ENCODE results near the gene GNA14.
"Not testable (repeated sequence)": the region's sequence is repeated elsewhere in the genome, so short reads cannot be mapped to it uniquely, and the experiment has no call there.

Gene GNA14

GRCh38 chr9:77486463-77486862 is 161.7 kb downstream of the GNA14 start:
- DNase-seq: no peak

DNA sequence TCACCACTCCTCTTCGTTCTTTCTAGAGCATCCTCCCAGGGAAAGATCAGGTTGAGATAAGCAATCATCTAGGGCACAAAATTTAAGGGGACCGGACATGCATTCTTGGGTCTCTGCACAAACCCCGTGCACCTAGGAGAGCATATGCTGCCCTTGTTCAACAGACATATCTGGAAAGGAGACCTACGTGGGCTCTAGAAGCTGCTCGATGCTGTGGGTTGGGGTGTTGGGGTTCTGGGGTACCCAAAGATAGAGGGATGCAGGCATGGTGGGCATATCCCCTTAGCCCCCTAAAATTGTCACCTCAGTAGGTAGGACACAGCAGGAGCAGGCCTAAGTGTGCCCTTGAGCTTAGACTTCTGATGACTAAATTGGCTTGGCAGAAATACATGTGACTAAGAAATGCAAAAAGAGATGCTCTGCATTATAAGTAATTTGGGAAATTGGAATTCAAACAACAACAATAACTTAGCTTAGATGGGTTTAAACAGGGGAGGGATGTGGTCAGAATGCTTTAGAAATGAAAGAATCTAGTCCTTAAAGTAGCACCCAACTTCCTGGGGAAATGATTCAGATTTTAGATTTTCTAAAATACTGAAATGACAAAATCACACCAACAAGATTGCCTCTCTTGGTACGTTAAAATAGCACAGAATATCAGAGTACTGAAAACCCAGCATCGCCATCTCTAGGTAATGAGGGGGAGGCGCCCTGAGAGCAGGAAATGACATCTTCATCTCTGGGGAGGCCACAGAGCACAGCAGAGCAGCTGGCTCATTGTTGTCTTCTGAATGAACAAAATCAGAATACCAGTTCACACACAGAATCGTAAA is 172.3 kb downstream of the GNA14 start:
- no peak for DNase-seq

DNA sequence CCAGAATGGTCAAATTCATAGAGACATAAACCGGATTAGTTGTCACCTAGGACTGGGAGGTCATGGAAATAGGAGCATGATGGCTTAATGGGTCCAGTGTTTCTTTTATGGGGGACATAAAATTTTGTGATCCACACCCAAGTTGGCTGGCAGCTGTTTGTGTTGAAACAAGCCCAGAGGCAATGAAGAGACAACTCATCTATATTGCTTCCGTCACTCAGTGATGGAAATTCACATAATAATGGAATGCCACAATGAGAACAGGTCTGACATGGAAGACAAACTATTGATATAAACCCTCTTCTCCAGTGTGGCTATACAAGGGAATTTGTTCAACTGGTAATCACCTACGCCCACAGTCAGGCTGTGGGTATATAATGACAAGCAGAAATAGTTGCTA is 173.2 kb downstream of the GNA14 start:
- DNase-seq: no peak

GRCh38 chr9:77472646-77473045 is 175.5 kb downstream of the GNA14 start:
- no peak for DNase-seq

DNA sequence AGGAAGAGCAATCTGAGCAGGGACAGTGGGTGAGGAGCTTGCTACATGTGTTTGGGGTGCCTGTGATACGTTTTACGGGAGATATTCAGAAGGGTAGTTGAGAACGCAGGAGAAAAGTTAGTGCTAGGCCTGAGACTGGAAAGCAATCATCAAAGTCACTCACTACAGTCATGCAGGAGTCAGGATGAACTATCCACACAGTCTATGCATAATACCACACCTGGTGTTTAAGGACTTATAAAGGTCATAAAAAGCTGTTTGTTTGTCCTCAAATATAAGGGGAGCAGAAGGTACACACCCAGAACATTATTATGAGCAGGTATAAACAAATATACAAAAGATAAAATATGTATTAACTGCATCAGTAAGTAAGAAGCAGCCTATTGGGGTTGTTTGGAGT is 176.6 kb downstream of the GNA14 start:
- no peak for DNase-seq

- DNase-seq: no peak
Measured at GRCh38 chr9:77469515-77470231, 178.4 kb downstream of the GNA14 start.

DNA sequence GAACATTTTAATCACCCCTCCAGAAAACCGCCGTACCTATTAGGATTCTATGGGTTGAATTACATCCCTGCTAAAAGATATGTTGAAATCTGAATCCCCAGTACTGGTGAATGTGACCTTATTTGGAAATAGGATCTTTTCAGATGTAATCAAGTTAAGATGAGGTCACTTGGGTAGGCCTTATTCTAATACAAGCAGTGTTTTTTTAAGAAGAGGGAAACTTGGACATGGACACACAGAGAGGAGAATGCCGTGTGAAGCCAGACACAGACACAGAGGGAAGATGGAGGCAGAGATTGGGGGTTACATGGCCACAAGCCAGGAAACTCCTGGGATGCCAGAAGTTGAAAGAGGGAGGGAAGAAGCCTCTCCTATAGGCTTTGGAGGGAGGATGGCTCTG is 183.5 kb downstream of the GNA14 start:
- no peak for DNase-seq

DNA sequence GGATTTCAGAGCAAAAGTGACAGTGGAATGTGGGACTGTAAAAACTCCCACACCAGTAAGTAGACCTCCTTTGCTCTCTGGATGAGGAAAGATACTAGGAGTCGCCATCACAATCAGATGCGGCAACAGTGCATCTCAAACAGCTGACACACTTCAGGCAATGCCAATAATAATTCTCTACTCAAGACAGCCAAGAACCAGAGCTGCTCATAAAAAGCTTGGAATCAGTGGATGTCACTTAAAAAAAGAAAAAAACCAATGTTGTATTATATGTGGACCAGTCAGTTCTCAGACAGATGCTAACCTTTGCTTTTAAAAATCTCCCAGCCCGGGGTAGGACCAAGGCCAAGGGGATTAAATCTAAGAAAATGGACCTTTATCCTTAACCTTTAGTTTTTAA is 185.0 kb downstream of the GNA14 start:
- no peak for DNase-seq

DNA sequence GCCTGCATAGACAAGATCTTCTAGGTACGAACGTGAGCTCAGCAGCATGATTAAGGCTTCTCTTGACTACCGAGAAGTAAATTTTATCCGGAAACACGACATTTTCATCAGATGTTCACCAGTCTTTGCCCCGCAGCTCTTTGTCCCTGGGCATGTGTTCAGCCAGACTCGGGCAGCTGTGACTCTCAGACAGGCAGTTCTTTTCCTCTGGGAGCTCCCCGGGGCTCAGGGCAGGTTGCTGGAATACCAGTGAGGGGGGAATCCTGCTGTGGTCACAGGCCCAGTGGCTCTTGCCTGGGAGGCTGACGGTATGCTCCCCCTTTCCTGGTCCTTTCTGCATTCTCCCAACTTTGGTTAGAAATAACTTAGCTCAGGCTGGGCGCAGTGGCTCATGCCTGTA is 186.1 kb downstream of the GNA14 start:
- DNase-seq: no peak

DNA sequence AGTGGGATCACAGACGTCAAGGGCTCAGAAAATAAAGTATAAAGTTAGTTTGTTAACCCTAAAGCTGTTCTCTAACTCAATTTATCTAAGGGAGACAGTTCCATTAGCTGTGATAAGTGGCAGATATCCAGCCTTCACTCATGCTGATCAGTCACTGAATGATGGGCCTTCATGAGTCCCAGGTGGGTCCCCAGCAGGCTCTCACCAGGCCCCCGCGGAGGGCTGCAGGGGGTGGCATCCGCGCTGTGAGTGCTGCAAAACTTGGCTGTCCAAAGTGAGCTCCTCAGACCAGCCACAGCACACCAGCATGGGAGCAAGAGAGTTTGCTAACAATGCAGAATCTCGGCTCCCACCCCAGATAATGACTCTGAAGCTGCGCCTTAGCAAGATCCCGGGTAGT is 187.2 kb downstream of the GNA14 start:
- no peak for DNase-seq

DNA sequence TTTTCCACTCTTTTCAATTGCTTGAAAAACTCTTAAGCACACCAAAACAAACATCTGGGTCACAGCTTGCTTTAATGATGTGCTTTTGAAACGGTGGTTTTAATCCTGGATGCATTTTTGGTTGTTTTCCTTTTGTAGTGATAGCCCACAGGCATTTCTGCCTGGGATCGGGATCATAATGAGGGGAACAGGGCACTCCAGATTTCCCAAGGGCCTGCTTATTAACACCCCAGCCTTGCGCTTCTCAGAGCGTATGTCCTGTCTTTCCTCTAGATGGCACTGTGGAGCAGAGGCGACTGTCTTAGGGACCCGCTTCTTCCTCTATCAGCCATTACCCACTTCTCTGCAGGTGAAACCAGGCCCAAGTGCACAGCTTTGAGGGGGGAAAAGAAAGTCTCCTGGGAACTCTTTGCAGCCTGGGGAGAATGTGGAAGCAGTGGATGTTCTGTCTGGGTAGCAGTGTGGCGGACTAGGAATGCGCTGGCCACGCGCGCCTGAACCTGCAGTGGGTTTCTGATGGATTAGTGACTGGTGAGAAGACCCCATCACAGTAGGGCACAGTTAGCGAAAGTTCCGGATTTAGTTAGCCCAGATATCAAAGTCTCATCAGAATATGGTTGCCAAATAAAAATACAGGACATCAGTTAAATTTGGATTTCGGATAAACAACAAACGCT is 190.1 kb downstream of the GNA14 start:
- DNase-seq: peak; percentile 43 to 77

- DNase-seq: peak; percentile 74 to 97
Measured at GRCh38 chr9:77456829-77457437, 191.2 kb downstream of the GNA14 start.

- DNase-seq: peak; percentile 34 to 75
Measured at GRCh38 chr9:77455312-77455927, 192.7 kb downstream of the GNA14 start.

DNA sequence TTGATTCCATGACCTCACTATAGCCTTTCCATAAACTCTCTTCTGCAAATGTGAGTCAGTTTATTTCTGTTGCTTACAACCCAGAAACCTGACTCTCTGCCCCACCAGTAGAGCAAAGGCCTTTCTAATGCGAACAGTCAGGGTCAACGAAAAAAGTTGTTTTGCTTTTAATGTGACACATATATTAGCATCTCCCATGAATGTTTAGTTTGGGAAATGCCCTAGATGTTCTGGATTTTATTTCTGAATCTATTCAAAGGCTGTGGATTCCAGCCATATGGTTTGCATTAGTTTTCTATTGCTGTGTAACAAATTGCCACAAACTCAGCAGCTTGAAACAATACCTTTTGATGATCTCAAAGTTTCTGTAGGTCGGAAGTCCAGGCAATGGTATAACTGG is 193.5 kb downstream of the GNA14 start:
- DNase-seq: no peak

DNA sequence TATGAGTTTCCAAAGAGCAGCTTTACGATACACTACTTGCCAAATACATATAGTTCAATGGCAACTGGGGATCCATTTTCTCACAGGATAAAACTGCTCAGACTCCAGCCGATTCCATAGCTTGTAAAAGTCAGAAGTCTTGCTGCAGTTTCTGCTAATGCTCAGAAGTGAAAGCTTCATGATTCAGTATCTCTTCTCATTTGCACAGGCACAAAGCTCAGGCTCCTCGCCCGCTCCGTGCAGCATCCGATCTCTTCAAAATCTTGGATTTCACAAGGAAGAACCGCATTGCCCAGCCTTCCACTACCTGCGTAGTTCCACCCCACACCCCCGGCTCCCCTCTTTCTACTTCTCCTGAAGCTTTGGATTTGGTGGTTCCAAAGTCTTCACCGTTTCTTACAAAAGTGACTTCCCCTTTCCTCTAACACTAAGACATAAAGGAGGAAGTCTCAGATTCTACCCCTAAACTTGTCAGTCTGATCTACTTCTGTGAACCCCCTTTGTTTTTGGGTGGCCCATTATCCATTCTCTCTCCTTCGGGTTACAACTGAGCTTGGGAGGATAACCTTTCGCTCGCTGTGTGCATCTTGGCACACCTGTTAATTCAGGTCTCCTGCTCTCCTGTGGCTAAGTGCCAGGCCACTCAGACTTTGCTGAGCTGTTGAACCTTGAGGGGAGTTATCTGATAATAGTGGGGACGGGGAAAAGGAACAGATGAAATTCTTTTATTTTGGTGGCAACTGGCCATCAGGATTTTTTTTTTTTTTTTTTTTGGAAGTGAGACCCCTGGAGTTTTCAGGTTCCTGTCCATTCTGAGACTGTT is 194.1 kb downstream of the GNA14 start:
- DNase-seq: peak; percentile 30 to 39

DNA sequence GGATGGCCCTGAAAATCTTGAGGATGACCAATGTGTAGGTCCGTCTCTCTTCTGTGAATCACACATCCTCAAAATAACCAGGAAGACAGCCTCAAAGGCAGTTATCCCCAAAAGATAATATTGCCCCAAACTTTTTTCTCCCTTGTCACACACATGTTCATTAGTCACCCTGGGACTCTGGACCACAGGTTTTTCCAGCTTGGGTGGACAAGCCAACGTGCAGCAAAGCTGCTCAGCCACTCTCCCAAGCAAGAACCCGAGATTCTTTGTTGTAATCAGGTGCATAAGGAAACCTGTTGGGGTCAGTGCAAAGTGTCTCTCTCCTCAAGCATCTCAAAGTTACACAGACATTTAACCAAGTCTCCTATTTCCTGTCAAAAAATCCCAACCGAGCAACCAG is 196.6 kb downstream of the GNA14 start:
- DNase-seq: no peak

DNA sequence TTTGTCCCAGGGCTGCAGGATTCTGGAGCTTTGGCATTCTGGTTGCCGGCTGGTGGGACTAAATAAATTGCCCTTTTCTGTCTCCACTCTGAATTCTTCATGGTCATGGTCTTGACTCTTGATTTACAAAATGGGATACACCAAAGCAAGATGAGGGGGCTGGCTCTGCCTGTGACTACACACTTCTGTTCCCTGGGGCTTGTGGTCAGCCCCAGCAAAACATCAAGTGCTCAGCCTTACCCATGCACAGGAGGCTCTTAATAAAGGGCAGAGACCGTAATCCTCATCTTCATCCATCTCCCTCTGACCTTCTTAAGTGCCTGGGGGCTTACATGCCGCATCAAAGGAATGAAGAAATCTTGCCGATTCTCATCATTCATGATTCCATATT is 198.0 kb downstream of the GNA14 start:
- no peak for DNase-seq

GRCh38 chr9:77449240-77450084 is 198.7 kb downstream of the GNA14 start:
- no peak for DNase-seq

DNA sequence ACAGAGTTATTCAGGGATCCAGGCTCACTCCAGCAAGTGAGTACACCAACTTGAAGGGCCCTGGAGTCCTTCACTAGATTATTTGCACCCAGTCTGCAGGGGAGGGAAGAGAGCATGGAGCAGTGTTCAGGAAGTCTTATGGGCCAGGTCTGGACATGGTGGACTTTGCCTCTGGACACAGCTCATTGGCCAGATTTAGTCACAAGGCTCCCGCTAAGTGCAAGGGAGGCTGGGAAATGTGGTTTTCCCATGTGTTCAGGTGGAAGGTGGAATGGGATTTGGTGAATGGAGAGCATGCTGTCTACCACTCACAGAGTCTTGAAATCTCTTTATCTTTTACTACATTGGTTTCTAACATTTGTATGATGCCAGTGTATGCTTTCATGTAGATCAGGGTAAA is 200.5 kb downstream of the GNA14 start:
- DNase-seq: no peak

- DNase-seq: no peak
Measured at GRCh38 chr9:77442436-77442835, 205.7 kb downstream of the GNA14 start.

DNA sequence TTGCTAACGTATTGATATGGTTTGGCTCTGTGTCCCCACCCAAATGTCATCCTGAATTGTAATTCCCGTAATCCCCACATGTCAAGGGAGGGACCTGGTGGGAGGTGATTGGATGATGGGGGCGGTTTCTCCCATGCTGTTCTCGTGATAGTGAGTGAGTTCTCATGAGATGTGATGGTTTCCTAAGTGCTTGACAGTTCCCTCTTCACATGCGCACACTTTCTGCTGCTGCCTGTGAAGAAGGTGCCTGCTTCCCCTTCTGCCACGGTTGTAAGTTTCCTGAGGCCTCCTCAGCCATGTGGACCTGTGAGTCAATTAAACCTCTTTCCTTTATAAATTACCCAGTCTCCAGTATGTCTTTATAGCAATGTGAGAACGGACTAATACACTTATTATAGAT is 207.0 kb downstream of the GNA14 start:
- DNase-seq: not testable (repeated sequence)
